HepG2 (cell line): ENCODE measurements around the gene CXCL9. TPM values are rescaled to one million over a fixed set of nuclear protein-coding genes. Genes with fewer than 3 reads are reported as not detected.

Experiments used
- FOXC1 ChIP-seq: sonication (generic); formaldehyde crosslinking; IDR thresholded peaks from 2 replicates; pipeline ENCODE4 v1.8.0; 2022; ENCODE audit warnings: mild to moderate bottlenecking, missing genetic modification reagents, borderline replicate concordance
- GATAD2A ChIP-seq: IDR thresholded peaks from 2 replicates; pipeline ENCODE4 v1.6.1; 2016
- LRRFIP1 ChIP-seq: sonication (generic); formaldehyde crosslinking; conservative IDR thresholded peaks from 2 replicates; pipeline ENCODE4 v1.4.0; 2020; ENCODE audit warnings: missing genetic modification reagents
- MIER2 ChIP-seq: IDR thresholded peaks from 2 replicates; pipeline ENCODE4 v1.6.1; 2016; ENCODE audit warnings: missing biosample characterization, missing genetic modification reagents
- NR0B2 ChIP-seq: sonication (generic); formaldehyde crosslinking; IDR thresholded peaks from 2 replicates; pipeline ENCODE4 v1.4.0; 2020; ENCODE audit warnings: mild to moderate bottlenecking, missing genetic modification reagents
- RBM39 ChIP-seq: fragments of 200-400 bp; formaldehyde crosslinking; IDR thresholded peaks from one replicate; pipeline ENCODE4 v1.6.1; 2018; ENCODE audit warnings: antibody characterized with exemption, mild to moderate bottlenecking, low read depth, low read length; ENCODE audit not compliant: poor library complexity, severe bottlenecking
- SMYD3 ChIP-seq: sonication (generic); formaldehyde crosslinking; IDR thresholded peaks from 2 replicates; pipeline ENCODE4 v1.8.1; 2023; ENCODE audit warnings: mild to moderate bottlenecking, missing genetic modification reagents
- STAT5B ChIP-seq: sonication (generic); formaldehyde crosslinking; IDR thresholded peaks from 2 replicates; pipeline ENCODE4 v1.4.0; 2020; ENCODE audit warnings: missing genetic modification reagents
- ZNF329 ChIP-seq: sonication (generic); formaldehyde crosslinking; IDR thresholded peaks from 2 replicates; pipeline ENCODE4 v1.9.0; 2021; ENCODE audit warnings: low read depth, mild to moderate bottlenecking, missing genetic modification reagents
- ZNF678 ChIP-seq: sonication (generic); formaldehyde crosslinking; IDR thresholded peaks from 2 replicates; pipeline ENCODE4 v1.4.0; 2020; ENCODE audit warnings: mild to moderate bottlenecking, missing genetic modification reagents
- polyA plus RNA-seq, 8 experiments: library from polyadenylated mRNA; depleted of rRNA in 3 of 8; stranded (reverse) in 7 of 8; unstranded in 1 of 8; fragments of >200 nt; fragmentation: Illumina TruSeq in 4 of 8; extraction: Trizol in 4 of 8; gene quantifications; 2 replicates each; pipeline versions ENCODE4 v1.2.1 to v1.2.3, GENCODE V29; 2011 to 2016; ENCODE audit warnings: low read depth in 4 of 8, missing spikeins in 1 of 8, mixed read lengths in 1 of 8; ENCODE audit not compliant: insufficient read depth in 1 of 8
- total RNA-seq, 5 experiments: library from RNA; depleted of rRNA; stranded (reverse); fragments of >200 nt; fragmentation: Illumina TruSeq; extraction: Trizol; gene quantifications; 2 replicates each; pipeline ENCODE4 v1.2.3, GENCODE V29; 2016; ENCODE audit warnings: low read depth in 1 of 5
- TF ChIP-seq, protein P1 (sequence below): sonication (generic); formaldehyde crosslinking; IDR thresholded peaks from 2 replicates; pipeline ENCODE4 v1.8.0; 2022; ENCODE audit warnings: mild to moderate bottlenecking, missing genetic modification reagents, moderate library complexity
- TF ChIP-seq, protein P2 (sequence below): sonication (generic); formaldehyde crosslinking; conservative IDR thresholded peaks from 2 replicates; pipeline ENCODE4 v1.8.0; 2022; ENCODE audit warnings: low read depth, missing genetic modification reagents

Gene CXCL9
- total and polyA plus RNA-seq, 2 of the 13 experiments (the other 11 are each of a cell fraction or from before 2014, with no cell fraction given), result not detected

DNA sequence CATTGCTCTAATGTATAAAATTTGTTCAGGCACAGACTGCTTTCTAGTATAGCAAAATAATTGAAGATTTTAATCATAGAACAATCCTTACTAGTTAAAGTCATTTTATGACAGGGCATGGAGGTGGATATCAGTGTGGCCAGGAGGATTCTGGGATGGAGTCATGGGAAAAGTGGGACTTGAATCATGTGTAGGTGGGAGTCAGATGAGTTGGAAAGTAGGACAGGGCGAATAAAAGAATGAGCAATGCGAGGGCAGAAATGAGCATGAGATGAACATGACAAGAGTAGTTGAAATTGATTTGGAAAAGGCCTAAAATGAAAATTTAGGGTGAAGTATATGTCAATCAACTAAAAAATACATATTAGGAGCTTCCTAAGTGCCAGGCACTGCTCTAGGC, 9.4 kb downstream of the CXCL9 start (continued):
- TF ChIP-seq, protein P1, sequence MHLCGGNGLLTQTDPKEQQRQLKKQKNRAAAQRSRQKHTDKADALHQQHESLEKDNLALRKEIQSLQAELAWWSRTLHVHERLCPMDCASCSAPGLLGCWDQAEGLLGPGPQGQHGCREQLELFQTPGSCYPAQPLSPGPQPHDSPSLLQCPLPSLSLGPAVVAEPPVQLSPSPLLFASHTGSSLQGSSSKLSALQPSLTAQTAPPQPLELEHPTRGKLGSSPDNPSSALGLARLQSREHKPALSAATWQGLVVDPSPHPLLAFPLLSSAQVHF (CRISPR knock-in tag), result no peak
- TF ChIP-seq ZNF678 (CRISPR knock-in tag) (no peak), FOXC1 (no peak), SMYD3 (CRISPR knock-in tag) (no peak), GATAD2A (CRISPR knock-in tag) (no peak), NR0B2 (no peak), LRRFIP1 (CRISPR knock-in tag) (no peak), MIER2 (CRISPR knock-in tag) (no peak), STAT5B (CRISPR knock-in tag) (no peak), RBM39 (no peak), ZNF329 (no peak)
- TF ChIP-seq, protein P2, sequence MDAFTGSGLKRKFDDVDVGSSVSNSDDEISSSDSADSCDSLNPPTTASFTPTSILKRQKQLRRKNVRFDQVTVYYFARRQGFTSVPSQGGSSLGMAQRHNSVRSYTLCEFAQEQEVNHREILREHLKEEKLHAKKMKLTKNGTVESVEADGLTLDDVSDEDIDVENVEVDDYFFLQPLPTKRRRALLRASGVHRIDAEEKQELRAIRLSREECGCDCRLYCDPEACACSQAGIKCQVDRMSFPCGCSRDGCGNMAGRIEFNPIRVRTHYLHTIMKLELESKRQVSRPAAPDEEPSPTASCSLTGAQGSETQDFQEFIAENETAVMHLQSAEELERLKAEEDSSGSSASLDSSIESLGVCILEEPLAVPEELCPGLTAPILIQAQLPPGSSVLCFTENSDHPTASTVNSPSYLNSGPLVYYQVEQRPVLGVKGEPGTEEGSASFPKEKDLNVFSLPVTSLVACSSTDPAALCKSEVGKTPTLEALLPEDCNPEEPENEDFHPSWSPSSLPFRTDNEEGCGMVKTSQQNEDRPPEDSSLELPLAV (CRISPR knock-in tag), result no peak
- TF ChIP-seq, all 625 proteins: peak for 0
